Pulmonary artery endothelial cell (primary cell): ENCODE data around the gene KLF13. TPM values are rescaled to one million over a fixed set of nuclear protein-coding genes. Genes with fewer than 3 reads are reported as not detected.

Experiments used
- DNase-seq: peaks from one replicate; pipeline ENCODE4 v3.0.0-alpha.2; 2011; ENCODE audit warnings: low read depth, low spot score
- total RNA-seq: library from RNA; depleted of rRNA; stranded (reverse); fragments of >200 nt; gene quantifications from 2 replicates; pipeline ENCODE4 v1.2.3, GENCODE V29; 2014

The KLF13 gene
- total RNA-seq, 1 donor from 2014 or later = 35.5 TPM

GRCh38 chr15:31298707-31299172 lies 27.9 kb upstream of the KLF13 start:
- no peak for DNase-seq

GRCh38 chr15:31300208-31300661 lies 26.4 kb upstream of the KLF13 start:
- no peak for DNase-seq

- no peak for DNase-seq
Observed at GRCh38 chr15:31300981-31301672, 25.5 kb upstream of the KLF13 start.

- DNase-seq = no peak
Observed at GRCh38 chr15:31301673-31301990, 25.0 kb upstream of the KLF13 start.

- no peak for DNase-seq
Observed at GRCh38 chr15:31302029-31302657, 24.5 kb upstream of the KLF13 start.

- no peak for DNase-seq
Observed at GRCh38 chr15:31302778-31303725, 23.6 kb upstream of the KLF13 start.

GRCh38 chr15:31303726-31304648 lies 22.6 kb upstream of the KLF13 start:
- DNase-seq = no peak

- DNase-seq = no peak
Observed at GRCh38 chr15:31304751-31305365, 21.8 kb upstream of the KLF13 start.

- DNase-seq = no peak
Observed at GRCh38 chr15:31305375-31305774, 21.3 kb upstream of the KLF13 start.

- DNase-seq = no peak
Observed at GRCh38 chr15:31305796-31306425, 20.7 kb upstream of the KLF13 start.

GRCh38 chr15:31306426-31307269 lies 20.0 kb upstream of the KLF13 start:
- no peak for DNase-seq

- no peak for DNase-seq
Observed at GRCh38 chr15:31307270-31308184, 19.1 kb upstream of the KLF13 start.

GRCh38 chr15:31308185-31308639 lies 18.4 kb upstream of the KLF13 start:
- DNase-seq = no peak

GRCh38 chr15:31309893-31310606 lies 16.6 kb upstream of the KLF13 start:
- DNase-seq = no peak

- DNase-seq = no peak
Observed at GRCh38 chr15:31311735-31312619, 14.7 kb upstream of the KLF13 start.

GRCh38 chr15:31313223-31313622 lies 13.4 kb upstream of the KLF13 start:
- no peak for DNase-seq
